Activated CD8-positive, alpha-beta memory T cell treated with anti-CD3 and anti-CD28 coated beads, Interleukin-2, amount 50 U/mL, for 24 hours (primary cell): Measurements from ENCODE around the gene SPAG8.

Experiments
- DNase-seq: peaks from one replicate; pipeline ENCODE4 v3.0.0-alpha.2; 2020; ENCODE audit errors: extremely low read depth

SPAG8 gene

GRCh38 chr9:35811381-35812024 lies 559 bp downstream of the SPAG8 start:
- DNase-seq = no peak

GRCh38 chr9:35810122-35810521 lies 1.9 kb downstream of the SPAG8 start:
- DNase-seq = no peak

- no peak for DNase-seq
These were observed 3.6 kb downstream of the SPAG8 start for GRCh38 chr9:35808433-35808832.

- no peak for DNase-seq
These were observed 6.0 kb downstream of the SPAG8 start for GRCh38 chr9:35806101-35806500.

GRCh38 chr9:35801328-35802128 lies 10.5 kb downstream of the SPAG8 start:
- no peak for DNase-seq

GRCh38 chr9:35800530-35800929 lies 11.5 kb downstream of the SPAG8 start:
- no peak for DNase-seq

GRCh38 chr9:35798658-35799374 lies 13.2 kb downstream of the SPAG8 start:
- no peak for DNase-seq

- DNase-seq = no peak
These were observed 14.6 kb downstream of the SPAG8 start for GRCh38 chr9:35797311-35798109.

GRCh38 chr9:35795695-35796094 lies 16.4 kb downstream of the SPAG8 start:
- no peak for DNase-seq

- DNase-seq = no peak
These were observed 18.6 kb downstream of the SPAG8 start for GRCh38 chr9:35793461-35793860.

- no peak for DNase-seq
These were observed 19.2 kb downstream of the SPAG8 start for GRCh38 chr9:35792826-35793225.

- DNase-seq = no peak
These were observed 19.8 kb downstream of the SPAG8 start for GRCh38 chr9:35792024-35792813.

GRCh38 chr9:35791297-35791921 lies 20.7 kb downstream of the SPAG8 start, which contains the start of gene NPR2:
Gene NPR2 (plus strand): TSS chr9:35791591. CDS start chr9:35792409, 818 bp downstream.
- DNase-seq = no peak

- peak; percentile 13 for DNase-seq
These were observed 21.4 kb downstream of the SPAG8 start for GRCh38 chr9:35790385-35791296.

GRCh38 chr9:35790025-35790384 lies 22.1 kb downstream of the SPAG8 start:
- DNase-seq = no peak

- no peak for DNase-seq
These were observed 22.5 kb downstream of the SPAG8 start for GRCh38 chr9:35789541-35789940.

- DNase-seq = no peak
These were observed 28.6 kb downstream of the SPAG8 start for GRCh38 chr9:35783418-35783817.

GRCh38 chr9:35781066-35781465 lies 31.0 kb downstream of the SPAG8 start:
- DNase-seq = no peak

- no peak for DNase-seq
These were observed 33.6 kb downstream of the SPAG8 start for GRCh38 chr9:35778496-35778895.

- DNase-seq = no peak
These were observed 36.0 kb downstream of the SPAG8 start for GRCh38 chr9:35776018-35776417.
